Measurements from ENCODE around the gene CIITA.
"Not testable (repeated sequence)": the region's sequence is repeated elsewhere in the genome, so short reads cannot be mapped to it uniquely, and the experiment has no call there.

The CIITA gene, protein sequence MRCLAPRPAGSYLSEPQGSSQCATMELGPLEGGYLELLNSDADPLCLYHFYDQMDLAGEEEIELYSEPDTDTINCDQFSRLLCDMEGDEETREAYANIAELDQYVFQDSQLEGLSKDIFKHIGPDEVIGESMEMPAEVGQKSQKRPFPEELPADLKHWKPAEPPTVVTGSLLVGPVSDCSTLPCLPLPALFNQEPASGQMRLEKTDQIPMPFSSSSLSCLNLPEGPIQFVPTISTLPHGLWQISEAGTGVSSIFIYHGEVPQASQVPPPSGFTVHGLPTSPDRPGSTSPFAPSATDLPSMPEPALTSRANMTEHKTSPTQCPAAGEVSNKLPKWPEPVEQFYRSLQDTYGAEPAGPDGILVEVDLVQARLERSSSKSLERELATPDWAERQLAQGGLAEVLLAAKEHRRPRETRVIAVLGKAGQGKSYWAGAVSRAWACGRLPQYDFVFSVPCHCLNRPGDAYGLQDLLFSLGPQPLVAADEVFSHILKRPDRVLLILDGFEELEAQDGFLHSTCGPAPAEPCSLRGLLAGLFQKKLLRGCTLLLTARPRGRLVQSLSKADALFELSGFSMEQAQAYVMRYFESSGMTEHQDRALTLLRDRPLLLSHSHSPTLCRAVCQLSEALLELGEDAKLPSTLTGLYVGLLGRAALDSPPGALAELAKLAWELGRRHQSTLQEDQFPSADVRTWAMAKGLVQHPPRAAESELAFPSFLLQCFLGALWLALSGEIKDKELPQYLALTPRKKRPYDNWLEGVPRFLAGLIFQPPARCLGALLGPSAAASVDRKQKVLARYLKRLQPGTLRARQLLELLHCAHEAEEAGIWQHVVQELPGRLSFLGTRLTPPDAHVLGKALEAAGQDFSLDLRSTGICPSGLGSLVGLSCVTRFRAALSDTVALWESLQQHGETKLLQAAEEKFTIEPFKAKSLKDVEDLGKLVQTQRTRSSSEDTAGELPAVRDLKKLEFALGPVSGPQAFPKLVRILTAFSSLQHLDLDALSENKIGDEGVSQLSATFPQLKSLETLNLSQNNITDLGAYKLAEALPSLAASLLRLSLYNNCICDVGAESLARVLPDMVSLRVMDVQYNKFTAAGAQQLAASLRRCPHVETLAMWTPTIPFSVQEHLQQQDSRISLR

DNA sequence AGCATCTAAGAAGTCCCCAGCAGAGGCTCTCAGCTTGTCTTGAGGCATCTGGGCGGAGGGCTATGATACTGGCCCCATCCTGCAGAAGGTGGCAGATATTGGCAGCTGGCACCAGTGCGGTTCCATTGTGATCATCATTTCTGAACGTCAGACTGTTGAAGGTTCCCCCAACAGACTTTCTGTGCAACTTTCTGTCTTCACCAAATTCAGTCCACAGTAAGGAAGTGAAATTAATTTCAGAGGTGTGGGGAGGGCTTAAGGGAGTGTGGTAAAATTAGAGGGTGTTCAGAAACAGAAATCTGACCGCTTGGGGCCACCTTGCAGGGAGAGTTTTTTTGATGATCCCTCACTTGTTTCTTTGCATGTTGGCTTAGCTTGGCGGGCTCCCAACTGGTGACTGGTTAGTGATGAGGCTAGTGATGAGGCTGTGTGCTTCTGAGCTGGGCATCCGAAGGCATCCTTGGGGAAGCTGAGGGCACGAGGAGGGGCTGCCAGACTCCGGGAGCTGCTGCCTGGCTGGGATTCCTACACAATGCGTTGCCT is at the start of gene CIITA:
Gene CIITA (plus strand): TSS at position 404 of the 543 bp plus-strand sequence. CDS start 129 bp downstream, at position 533.
- peak in 44 of 58 donors; percentile 5 to 70 (median 33) for DNase-seq

DNA sequence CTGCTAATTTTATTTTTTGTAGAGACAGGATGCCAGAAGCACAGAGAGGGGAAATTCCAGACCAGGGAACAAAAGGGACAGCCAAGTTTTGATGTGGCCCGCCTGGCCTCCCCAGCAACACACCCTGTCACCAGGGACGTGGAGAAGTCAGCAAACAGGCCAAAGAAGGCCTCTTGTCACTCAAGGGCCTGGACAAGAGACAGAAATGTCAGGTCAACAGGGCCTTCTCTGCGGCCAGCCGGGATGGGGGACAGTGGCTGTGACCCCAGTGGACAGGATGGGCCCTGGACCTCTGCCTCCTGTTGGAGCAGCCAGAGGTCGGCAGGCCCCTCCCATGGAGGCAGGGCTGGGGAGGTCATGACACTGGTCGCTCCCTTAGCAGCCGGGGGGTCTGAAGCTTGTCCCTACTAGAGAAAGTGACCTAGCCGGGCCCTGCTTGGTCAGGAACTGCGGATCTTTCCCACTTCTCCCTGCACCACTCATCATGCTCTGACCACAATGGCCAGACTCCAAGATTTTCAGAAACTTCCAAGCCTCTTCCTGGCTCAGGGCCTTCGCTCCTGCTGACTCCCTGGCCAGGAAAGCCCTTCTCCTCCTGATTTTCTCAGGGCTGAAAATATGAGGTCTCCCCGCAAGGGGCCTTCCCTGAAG is 49.2 kb upstream of the CIITA start:
- peak in 45 of 58 donors; percentile 10 to 73 (median 27) for DNase-seq

DNA sequence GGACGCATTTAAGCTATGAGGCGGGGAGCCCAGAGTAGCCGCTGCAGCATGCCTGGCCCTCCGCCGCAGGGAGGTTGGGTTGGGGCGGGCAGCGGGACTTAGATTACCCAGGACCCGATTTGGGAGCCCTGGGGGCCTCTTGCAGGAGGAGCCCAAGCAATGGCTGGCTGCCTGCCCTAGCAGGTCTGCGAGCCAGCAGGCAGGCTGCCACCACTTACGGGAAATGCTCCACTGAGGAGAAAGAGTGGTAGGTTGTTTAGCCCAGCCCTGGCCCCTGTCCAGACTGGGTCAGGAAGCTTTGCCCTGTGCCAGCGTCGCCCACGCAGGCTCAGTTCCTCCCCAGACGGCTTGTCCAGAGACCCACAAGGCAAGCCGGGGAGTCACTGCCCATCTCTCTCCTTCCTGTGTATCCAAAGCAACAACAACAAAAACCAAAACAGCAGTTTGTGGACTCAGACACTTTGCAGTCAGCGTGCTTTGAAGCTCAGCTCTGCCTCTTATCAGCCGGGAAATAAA is 48.1 kb upstream of the CIITA start:
- DNase-seq, result peak; percentile 11 to 96 (median 83)

DNA sequence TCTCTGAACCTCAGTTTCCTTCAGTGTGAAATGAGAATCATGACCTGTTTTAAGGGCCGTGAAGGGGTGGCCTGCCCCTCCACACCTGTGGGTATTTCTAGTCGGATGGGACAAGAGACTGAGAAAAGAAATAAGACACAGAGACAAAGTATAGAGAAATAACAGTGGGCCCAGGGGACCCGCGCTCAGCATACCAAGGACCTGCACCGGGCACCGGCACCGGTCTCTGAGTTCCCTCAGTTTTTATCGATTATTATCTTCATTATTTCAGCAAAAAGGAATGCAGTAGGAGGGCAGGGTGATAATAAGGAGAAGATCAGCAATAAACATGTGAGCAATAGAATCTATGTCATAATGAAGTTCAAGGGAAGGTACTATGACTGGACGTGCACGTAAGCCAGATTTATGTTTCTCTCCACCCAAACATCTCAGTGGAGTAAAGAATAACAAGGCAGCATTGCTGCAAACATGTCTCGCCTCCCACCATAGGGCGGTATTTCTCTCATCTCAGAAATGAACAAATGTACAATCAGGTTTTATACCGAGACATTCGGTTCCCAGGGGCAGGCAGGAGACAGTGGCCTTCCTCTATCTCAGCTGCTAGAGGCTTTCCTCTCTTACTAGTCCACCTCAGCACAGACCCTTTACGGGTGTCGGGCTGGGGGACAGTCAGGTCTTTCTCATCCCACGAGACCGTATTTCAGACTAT is 47.5 kb upstream of the CIITA start:
- DNase-seq, result not testable (repeated sequence)

- not testable (repeated sequence) for DNase-seq
Measured at GRCh38 chr16:10830240-10830639, 46.8 kb upstream of the CIITA start.

DNA sequence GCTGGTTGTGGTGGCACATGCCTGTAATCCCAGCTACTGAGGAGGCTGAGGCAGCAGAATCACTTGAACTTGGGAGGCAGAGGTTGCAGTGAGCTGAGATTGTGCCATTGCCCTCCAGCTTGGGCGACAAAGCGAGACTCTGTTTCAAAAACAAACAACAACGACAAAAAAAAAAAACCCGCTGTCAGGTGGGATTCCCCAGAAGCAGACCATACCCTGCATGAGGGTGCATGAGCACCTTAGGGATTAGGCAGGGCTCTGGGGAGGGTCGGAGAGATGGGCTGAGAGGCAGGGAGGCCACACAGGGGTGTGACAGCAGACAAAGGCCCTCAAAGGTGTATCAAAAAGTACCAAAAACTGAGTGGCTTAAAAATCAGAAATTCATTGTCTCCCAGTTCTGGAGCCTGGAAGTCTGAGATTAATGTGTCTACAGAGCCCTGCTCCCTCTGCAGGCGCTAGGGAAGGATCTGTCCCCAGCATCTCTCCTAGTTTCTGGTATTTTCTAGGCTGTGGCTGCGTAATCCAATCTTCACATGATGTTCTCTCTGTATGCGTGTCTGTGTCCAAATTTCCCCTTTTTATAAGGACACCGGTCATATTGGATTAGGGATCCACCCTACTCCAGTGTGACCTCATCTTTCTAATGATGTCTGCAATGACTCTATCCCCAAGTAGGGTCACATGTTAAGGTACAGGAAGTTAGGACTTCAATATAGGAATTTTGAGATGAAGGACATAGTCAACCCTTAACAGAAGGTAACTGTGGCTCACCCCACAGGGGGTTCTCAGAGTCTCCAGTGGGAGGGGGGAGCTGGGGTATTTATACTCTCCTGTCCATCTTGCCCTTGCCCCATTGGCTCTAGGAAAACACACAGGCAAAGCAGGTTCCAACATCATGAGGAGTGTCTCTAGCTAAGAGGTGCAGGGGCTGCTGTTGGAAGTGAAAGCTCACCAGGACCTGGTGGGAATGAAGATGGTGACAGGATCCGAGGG is 44.8 kb upstream of the CIITA start:
- DNase-seq, result no peak

DNA sequence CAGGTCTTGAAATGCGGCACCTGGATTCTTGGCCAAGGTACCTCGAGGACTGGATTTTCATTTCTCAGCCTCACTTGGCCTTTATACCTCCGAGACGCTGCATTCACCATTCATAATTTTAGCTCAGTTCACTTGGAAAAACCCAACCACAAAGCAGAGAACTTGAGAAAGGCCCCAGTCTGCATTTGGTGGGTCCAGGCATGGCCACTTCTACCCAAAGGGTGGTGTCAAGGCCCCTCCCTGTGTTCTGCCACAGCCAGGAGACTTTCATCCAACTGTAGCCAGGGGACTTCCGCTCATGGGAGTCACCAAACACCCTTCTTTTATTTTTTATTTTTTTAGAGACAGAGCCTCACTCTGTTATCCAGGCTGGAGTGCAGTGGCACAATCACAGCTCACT is 43.7 kb upstream of the CIITA start:
- no peak for DNase-seq

GRCh38 chr16:10834130-10834529 is 42.9 kb upstream of the CIITA start:
- DNase-seq, result no peak

- DNase-seq, result no peak
Measured at GRCh38 chr16:10834766-10835165, 42.2 kb upstream of the CIITA start.

- no peak for DNase-seq
Measured at GRCh38 chr16:10835281-10835931, 41.6 kb upstream of the CIITA start.

- DNase-seq, result no peak
Measured at GRCh38 chr16:10836174-10836853, 40.7 kb upstream of the CIITA start.

- DNase-seq, result no peak
Measured at GRCh38 chr16:10838621-10839278, 38.3 kb upstream of the CIITA start.

DNA sequence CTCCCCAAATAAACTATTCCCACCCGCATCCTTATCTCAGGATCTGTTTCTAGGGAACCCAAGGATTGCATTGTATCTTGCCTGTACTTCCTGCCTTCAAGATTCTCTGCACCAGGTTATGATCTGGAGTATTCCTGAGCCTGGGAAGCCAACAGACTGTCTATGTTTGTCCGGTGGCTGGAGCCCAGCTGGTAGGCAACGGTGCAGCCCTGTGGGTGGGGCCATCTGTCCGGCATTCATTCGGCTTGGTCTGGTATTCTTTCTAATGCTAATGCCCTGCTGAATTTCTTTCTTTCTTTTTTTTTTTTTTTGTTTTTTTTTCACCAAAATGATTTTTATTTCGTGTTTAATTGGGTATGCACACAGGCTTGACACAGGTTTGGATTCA is 37.7 kb upstream of the CIITA start:
- no peak for DNase-seq

DNA sequence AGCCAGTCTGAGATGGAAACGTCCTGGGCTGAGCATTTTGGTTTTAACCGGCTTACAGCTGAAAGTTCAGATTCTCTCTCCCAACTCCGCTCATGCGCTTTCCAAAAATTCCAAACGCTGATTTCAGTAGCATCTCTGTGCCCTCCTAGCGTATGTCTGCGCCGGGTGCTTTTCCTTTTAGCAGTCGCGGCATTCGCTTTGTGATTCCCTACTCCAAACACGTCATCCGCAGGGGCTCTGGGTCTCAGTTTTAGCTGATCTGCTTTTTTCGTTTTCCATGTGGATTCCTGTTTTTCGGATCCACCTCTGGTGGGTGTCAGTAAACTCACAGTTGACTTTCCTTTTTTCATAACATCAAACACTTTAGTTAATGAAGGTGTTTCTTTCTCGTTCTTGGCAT is 36.3 kb upstream of the CIITA start:
- DNase-seq, result no peak

DNA sequence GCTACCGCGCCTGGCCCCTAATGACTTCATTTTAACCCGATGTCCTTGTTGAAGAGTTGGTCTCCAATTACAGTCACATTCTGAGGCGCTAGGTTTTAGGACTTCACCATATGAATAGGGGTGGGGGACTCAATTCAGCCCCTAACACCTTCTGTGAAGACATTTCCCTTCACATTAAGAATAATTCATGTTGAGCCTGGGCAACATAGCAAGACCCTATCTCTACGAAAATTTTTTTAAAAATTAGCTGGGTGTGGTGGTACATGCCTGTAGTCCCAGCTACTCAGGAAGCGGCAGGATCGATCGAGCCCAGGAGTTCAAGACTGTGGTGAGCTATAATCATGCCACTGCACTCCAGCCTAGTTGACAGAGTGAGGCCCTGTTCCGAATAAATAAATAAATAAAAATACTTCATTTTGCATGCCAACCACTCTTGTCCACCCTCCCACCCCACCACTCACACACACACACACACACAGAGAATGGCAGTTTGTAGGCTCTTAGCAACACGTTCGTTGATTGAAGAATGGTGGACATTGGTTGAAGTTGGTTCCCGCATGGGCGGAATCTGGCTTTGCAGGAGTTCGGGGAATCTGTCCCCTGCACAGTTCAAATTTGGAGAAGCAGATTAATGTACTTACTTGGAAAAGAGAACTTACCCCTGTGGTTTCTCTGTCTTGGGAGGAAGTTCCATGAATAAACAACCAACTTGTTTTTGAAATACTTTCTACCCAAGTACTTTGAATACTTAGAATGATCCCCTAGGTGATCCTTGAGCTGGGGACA is 30.6 kb upstream of the CIITA start:
- peak in 1 of 58 donors; percentile 14 for DNase-seq

- no peak for DNase-seq
Measured at GRCh38 chr16:10847176-10847575, 29.8 kb upstream of the CIITA start.
